ENCODE results near the gene BOLA2B.
A peak's percentile ranks its signal among the peaks of the same experiment; 100 is the strongest.
"Not testable (repeated sequence)": the region's sequence is repeated elsewhere in the genome, so short reads cannot be mapped to it uniquely, and the experiment has no call there.

The BOLA2B gene

DNA sequence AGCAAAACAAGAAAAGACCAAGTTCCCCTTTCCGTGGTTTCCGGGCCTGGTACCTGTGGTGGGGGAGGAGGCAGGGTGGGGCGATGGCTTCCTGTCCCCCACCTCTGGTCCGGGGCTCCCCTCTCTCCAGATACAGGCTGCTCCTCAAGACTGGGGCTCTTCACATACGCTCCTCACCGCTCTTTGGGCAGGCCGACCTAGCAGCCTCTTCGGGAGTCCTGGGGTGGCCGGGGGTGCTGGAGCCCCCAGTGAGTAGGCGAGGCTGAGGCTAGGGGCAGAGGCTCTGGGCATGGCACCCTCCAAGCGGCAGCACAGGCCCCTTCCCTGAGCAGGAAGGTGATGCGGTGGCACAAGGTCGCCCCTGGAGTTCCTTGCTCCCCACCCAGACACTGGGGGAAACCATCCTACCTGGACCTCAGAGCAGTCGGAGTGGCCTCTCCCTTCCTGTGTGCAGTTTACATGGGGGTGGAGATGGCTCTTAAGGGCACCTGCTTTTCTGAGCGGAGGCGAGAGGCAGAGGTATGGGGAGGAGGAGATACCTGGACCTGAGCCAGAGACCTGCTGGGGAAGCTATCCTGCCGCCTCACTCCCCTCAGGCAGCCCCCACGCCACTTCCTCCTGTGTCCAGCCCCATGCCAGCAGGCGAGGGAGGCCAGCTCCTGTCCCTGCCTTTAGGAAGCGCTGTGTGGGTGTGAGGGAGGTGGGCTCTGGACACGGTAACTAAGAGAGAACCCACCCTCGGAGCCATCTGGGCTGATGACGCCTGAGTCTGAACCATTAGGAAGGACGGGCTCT lies 9.2 kb downstream of the BOLA2B start:
- peak; percentile 76 for DNase-seq

DNA sequence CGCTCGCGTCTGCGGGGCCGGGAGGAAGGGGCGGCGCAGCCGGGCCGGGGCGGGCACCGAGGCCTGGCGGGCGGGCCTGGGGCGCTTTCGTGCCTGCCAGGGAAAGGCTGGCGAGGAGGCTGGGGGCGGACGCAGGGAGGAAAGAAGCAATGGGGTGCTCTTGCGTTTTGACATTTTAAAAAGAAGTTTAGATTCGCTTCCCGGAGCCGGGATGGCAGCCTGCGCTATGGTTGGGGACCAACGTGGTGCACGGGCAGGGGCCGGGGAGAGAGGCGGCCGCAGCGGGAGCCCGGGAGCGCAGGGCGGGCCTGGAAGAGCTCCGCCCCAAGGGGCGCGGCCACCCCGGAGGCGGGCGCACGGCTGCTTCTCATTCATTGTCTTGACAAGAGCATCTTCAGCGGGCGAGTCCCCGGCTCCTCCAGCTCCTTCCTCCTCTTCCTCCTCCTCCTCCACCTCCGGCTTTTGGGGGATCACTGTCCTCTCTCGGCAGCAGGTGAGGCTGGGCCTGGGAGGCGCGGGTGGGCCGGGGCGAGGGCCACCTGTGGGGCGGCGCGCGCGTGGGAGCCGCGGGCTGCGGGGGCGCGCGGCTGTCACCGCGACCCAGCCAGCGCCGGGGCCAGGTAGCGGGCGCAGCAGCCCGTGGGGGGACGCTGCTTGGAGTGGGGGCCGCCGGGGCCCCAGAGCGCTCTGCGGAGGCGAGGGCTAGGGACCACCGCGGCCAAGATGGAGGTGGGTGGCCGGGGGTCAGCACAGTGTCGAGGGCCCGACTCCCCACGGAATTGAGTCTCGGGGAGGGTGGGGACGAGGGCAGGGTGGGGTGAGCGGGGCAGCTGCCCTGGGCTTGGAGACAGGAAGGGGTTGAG lies 10.0 kb downstream of the BOLA2B start, which contains the start of gene CORO1A:
Gene CORO1A, plus strand, starts transcription at position 370 of the 863 bp plus-strand sequence. CDS start 1,608 bp downstream, outside the sequence.
- DNase-seq, result peak; percentile 78

DNA sequence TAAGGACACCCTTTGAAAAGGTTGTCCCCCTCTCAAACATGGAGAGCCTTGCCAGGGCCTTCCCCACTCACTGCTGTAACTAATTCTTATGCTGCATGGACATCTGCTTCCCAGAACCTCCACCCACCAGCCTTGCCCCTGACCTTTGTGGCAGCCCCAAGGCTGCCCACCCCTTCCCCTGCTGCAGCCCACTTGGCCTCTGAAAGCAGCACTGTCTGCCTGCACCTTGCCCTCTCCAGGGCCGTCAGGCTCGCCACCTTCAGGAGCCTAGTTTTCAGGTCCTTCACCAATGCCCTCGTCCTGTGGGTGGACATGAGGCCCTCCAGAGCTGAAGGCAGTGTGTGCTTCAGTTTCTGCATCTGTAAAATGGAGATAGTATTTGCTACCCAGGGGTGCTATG lies 12.7 kb downstream of the BOLA2B start:
- no peak for DNase-seq

- DNase-seq, result no peak
Measured at GRCh38 chr16:30179931-30180330, 13.5 kb downstream of the BOLA2B start.

DNA sequence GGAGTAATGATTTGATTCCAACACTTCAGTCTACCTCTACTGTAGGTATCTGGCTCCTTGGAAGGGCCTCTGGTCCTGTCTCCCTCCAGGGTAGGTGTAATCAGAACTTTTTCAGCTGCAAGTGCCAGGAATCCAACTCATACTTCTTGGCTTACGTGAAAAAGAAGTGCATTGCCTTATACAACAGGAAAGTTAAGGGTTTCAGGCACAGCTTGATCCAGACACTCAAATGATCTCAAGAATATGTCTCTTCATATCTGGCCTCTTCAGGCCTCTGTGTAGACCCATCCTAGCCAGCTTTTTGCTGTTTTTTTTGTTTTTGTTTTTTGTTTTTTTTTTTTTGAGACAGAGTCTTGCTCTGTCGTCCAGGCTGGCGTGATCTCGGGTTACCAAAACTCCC lies 14.3 kb downstream of the BOLA2B start:
- no peak for DNase-seq

GRCh38 chr16:30176876-30177275 lies 16.6 kb downstream of the BOLA2B start:
- not testable (repeated sequence) for DNase-seq

DNA sequence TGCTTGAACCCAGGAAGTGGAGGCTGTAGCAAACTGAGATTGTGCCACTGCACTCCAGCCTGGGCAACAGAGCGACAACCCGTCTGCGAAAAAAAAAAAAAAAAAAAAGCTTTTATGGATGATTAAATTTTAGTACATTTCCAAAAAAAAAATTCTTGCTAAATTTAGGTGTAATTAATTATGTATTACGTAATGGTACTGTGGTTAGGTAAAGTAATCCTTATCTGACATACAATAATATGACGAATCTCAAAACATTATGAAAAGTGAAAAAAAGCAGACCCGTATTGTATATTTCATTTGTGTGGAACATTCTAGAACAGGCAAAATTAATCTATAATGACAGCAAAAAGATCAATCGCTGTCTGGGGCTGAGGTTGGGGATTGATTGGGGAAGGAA lies 20.4 kb downstream of the BOLA2B start:
- no peak for DNase-seq

DNA sequence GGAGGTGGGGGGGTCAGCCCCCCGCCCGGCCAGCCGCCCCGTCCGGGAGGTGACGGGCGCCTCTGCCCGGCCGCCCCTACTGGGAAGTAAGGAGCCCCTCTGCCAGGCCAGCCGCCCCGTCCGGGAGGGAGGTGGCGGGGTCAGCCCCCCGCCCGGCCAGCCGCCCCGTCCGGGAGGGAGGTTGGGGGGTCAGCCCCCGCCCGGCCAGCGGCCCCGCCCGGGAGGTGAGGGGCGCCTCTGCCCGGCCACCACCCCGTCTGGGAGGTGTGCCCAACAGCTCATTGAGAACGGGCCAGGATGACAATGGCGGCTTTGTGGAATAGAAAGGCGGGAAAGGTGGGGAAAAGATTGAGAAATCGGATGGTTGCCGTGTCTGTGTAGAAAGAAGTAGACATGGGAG lies 23.3 kb downstream of the BOLA2B start:
- DNase-seq, result not testable (repeated sequence)

DNA sequence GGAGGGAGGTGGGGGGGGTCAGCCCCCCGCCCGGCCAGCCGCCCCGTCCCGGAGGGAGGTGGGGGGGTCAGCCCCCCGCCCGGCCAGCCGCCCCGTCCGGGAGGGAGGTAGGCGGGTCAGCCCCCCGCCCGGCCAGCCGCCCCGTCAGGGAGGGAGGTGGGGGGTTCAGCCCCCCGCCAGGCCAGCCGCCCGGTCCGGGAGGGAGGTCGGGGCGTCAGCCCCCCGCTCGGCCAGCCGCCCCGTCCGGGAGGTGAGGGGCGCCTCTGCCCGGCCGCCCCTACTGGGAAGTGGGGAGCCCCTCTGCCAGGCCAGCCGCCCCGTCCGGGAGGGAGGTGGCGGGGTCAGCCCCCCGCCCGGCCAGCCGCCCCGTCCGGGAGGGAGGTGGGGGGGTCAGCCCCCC lies 24.1 kb downstream of the BOLA2B start:
- not testable (repeated sequence) for DNase-seq

DNA sequence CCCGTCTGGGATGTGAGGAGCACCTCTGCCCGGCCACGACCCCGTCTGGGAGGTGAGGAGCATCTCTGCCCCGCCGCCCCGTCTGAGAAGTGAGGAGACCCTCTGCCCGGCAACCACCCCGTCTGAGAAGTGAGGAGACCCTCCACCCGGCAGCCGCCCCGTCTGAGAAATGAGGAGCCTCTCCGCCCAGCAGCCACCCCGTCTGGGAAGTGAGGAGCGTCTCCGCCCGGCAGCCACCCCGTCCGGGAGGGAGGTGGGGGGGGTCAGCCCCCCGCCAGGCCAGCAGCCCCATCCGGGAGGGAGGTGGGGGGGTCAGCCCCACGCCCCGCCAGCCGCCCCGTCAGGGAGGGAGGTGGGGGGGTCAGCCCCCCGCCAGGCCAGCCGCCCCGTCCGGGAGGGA lies 24.7 kb downstream of the BOLA2B start:
- not testable (repeated sequence) for DNase-seq

- peak; percentile 47 for DNase-seq
Measured at GRCh38 chr16:30166202-30166902, 27.1 kb downstream of the BOLA2B start.

- DNase-seq, result no peak
Measured at GRCh38 chr16:30163538-30163937, 29.9 kb downstream of the BOLA2B start.

DNA sequence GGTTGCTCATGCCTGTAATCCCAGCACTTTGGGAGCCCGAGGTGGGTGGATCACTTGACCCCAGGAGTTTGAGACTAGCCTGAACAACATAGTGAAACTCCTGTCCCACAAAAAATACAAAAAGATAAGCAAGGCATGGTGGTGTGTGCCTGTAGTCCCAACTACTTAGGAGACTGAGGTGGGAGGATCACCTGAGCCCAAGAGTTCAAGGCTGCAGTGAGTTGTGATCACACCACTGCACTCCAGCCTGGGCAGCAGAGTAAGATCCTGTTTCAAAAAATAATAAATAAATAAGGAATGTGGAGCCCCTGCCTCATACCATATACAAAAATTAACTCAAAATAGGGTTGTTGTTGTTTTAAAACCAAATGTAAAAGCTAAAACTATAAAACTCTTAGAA lies 36.3 kb downstream of the BOLA2B start:
- DNase-seq, result no peak

GRCh38 chr16:30155188-30155587 lies 38.3 kb downstream of the BOLA2B start:
- no peak for DNase-seq

DNA sequence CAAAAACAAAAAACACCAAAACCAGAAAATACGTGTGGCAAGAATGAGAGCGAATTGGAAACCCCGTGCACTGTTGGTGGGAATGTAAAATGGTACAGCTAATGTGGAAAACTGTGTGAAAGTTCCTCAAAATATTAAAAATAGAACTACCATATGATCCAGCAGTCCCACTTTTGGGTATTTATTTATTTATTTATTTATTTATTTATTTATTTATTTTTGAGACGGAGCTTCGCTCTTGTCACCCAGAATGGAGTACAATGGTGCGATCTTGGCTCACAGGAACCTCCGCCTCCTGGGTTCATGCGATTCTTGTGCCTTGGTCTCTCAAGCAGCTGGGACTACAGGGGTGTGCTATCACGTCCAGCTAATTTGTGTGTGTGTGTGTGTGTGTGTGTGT lies 40.9 kb downstream of the BOLA2B start:
- no peak for DNase-seq

DNA sequence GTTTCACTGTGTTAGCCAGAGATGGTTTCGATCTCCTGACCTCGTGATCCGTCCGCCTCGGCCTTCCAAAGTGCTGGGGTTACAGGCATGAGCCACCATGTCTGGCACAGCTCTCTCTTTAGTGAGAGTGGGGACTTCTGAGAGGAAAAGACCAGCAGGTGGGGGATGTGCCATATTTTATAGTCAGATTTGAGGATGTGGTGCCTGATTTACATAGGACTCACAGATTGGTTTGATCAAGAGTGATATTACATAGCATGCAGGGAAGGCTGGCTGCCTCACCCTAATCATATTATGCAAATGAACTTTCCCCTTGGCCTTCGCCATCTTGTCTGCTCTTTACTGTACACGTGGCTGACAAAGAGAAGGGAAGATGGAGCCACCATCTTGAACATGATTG lies 42.4 kb downstream of the BOLA2B start:
- DNase-seq, result no peak

DNA sequence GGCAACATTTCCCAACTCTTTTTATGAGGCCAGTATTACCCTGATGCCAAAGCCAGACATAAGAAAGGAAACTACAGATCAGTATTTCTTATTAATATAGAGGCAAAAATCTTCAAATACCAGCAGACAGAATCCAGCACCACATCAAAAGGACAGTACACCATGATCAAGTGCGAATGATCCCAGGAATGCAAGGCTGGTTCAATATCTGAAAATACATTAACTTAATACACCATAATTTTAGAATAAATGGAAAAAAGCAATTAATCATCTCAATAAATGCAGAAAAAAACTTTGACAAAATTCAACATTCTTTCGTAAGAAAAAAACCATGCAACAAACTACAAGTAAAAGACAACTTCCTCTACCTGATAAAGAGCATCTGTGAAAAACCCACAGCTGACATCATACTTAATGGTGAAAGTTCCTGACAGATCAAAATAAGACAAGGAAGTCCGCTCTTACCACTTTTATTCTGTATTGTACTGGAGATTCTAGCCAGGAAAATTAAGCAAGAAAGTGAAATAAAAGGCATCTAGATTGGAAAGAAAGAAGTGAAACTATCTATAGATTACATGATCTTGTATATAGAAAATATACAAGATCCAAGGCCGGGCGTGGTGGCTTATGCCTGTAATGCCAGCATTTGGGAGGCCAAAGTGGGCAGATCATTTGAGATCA lies 44.1 kb downstream of the BOLA2B start:
- no peak for DNase-seq

DNA sequence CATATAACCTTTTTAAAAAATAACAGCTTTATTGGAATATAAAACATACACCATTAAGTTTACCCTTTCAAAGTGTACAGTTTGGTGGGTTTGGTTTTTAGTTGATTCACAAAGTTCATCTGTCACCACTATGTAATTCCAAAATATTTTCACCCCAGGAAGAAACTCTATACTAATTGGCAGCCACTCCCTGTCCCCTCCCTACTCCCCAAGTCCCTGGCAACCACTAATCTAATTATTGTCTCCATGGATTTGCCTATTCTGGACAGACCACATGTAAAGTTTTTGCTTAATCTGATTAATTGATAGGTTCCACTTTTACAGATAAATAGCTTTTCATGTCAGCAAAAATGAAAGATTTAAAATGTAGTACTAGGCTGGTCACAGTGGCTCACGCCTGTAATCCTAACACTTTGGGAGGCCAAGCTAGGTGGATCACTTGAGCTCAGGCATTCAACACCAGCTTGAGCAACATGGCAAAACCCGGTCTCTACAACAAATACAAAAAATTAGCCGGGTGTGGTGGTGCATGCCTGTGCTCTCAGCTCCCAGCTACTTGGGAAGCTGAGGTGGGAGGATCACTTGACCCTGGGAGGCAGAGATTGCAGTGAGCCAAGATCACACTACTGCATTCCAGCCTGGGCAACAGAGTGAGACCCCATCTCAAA lies 45.5 kb downstream of the BOLA2B start:
- DNase-seq, result no peak

- DNase-seq, result no peak
Measured at GRCh38 chr16:30145657-30146056, 47.8 kb downstream of the BOLA2B start.

GRCh38 chr16:30144917-30145316 lies 48.5 kb downstream of the BOLA2B start:
- no peak for DNase-seq

GRCh38 chr16:30144017-30144416 lies 49.4 kb downstream of the BOLA2B start:
- no peak for DNase-seq

DNA sequence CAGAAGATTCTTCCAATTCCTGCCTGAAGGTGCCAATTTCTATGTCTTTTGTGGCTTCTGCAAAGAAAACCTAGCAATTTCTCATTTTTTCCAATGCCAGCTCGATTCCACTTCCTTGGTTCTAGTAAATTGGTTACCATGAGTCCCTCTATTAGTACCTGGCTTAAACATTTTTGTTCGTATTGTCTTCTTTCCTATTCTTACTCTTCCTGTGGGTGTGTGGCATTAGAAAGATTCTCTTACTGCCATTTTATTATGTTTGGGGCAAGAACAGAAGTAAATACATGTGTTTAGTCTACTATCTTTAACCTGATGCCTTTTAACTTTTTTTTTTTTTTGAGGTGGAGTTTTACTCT lies 50.1 kb downstream of the BOLA2B start:
- DNase-seq, result no peak

Measured in KG1 (cell line).